Amniotic epithelial cell (primary cell): ENCODE results near the gene HK2.
A peak's percentile ranks its signal among the peaks of the same experiment; 100 is the strongest.
"Not testable (repeated sequence)": the region's sequence is repeated elsewhere in the genome, so short reads cannot be mapped to it uniquely, and the experiment has no call there.

Experiments used
- DNase-seq: peaks from one replicate; pipeline ENCODE4 v3.0.0-alpha.2; 2010; ENCODE audit warnings: low read depth

Gene HK2

DNA sequence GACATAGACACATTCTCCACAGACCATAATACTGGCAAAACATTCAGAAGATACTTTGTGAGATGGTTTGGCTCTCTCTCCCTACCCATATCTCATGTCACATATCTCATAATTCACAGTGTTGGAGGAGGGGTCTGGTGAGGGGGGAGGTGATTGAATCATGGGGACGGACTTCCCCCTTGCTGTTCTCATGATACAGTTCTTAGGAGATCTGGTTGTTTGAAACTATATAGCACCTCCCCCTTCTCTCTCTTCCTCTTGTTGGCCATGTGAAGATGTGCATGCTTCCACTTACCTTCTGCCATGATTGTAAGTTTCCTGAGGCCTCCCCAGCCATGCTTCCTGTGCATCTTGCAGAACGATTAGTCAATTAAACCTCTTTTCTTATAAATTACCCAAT is 61.1 kb downstream of the HK2 start:
- no peak for DNase-seq

DNA sequence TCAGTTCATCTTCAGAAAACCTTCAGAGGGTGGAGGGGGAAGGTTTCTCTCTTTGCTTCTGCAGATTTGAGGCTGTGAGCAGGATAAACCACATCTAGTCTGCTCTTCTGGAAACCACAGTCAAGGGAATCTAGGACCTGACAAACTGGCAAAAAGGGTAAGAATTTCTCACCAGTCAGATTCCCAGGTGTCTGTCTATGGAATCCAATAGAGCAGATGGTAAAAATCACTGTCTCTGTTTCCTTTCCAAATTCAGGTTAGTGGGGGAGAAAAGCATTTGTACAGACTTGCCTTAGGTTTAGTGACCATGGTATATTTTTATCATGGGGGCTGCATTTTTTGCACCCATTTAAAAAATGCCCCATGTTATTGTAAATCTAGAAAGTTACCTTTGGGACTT is 62.3 kb downstream of the HK2 start:
- DNase-seq = no peak

DNA sequence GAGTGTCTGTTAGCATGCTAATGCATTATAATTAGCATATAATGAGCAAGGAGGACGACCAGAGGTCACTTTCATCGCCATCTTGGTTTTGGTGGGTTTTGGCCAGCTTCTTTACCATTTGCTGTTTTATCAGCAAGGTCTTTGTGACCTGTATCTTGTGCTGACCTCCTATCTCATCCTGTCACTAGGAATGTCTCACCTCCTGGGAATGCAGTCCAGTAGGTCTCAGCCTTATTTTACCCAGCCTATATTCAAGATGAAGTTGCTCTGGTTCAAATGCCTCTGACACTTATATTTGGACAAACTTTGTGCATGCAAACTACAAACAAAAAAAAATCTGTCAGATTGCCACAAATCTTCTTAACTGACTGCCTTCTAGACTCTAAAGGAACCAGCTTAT is 66.3 kb downstream of the HK2 start:
- not testable (repeated sequence) for DNase-seq

DNA sequence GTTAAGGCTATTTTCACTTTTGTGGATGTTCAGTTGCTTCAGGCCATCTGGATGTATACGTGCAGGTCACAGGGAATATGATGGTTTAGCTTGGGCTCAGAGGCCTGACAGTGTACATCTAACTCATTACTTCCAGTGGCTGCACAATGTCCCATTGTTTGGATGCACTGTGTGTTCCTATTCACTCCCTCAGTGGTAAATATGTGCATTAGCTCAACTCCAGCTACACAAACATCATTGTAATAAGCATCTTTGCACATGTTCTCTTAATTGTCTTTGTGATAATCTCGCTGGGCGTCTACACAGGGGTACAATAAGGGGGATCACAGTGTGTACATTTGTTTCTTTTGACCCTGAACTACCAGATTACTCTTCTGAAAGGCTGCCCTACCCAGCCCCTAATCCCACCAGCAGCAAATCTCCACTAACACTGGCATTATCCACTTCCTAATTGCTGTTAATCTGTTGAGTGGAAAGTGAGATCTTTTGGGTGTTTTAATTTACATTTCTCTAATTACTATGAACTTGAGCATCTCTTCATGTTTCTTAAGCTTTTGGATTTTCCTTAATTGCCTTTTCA is 68.4 kb downstream of the HK2 start:
- no peak for DNase-seq

DNA sequence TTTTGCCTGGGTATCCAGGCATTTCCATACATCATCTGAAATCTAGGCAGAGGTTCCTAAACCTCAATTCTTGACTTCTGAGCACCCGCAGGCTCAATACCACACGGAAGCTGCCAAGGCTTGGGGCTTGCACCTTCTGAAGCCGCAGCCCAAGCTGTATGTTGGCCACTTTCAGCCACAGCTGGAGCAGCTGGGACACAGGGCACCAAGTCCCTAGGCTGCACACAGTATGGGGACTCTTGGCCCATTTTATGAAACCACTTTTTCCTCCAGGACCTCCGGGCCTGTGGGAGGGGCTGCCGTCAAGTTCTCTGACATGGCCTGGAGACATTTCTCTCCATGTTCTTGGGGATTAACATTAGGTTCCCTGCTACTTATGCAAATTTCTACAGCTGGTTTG is 72.5 kb downstream of the HK2 start:
- DNase-seq = no peak

DNA sequence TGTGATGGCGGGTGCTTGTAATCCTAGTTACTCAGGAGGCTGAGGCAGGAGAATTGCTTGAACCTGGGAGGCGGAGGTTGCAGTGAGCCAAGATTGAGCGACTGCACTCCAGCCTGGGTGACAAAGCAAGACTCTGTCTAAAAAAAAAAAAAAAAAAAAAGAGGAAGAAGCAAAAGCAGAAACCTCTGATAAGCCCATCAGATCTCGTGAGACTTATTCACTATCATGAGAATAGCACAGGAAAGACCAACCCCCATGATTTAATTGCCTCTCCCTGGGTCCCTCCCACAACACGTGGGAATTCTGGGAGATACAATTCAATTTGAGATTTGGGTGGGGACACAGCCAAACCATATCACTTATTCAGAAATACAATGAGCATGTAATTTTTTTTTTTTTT is 73.6 kb downstream of the HK2 start:
- not testable (repeated sequence) for DNase-seq

DNA sequence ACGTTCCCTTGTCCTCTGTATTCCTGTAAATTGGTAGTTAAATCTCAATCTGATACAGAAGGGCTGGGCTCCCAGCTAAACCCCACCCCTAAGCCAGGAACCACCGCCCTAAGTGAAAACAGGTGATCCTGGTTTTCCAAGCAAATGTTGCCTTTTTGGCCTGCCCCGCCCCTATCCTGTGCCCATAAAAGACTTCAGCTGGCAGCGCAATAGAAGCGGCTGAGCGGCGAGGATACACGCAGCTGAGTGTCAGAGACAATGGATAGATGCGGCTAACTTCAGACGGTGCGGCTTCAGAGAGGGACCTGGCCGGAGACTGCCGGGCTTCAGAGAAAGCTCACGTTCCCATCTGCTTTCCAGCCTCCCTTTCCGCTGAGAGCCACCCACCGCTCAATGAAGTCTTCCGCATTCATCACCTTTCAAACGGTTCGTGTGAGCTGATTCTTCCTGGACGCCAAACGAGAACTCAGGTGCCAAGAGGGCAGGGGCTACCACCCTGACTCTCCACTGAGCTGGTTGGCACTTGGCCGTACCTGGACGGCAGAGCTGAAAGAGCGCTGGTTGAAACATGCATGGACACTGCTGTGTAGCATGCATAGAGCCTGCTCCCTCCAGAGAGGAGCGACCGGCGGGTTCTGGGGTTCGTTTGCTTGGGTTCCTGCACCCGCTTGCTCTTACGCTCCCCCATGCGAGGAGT is 75.0 kb downstream of the HK2 start:
- no peak for DNase-seq

DNA sequence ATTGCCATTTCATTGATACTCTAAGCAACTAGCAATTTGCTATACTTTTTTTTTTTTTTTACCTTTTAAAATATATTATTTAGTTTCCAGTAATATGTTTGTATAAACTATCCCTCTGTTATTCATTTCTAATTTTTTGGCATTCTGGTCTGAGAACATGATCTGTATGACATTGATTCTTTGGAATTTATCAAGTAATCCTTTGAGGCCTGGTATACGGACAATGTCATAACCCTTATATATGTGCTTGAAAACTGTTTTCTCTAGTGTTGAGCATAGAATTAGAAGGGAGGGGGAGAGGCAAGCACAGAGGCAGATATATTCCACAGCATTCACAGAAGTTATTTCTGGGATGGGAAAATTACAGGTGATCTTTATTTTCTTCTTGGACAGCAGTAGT is 76.3 kb downstream of the HK2 start:
- no peak for DNase-seq

DNA sequence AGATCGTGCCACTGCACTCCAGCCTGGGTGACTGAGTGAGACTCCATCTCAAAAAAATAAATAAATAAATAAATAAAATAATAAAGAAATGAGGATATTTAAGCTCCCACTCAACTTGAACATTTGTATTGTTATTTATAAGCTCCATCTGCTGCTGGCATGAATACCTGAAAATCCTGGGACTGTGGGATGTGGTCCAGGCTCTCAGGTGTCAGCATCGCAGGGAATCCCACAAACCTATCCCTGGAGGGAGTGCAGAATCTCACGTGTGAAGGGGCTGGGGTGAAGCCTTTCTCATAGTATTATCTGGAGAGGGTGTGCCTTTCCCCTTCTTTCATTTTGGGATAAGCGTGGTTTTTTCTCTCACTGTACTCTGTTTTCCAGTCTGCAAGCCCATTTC is 77.1 kb downstream of the HK2 start:
- no peak for DNase-seq

DNA sequence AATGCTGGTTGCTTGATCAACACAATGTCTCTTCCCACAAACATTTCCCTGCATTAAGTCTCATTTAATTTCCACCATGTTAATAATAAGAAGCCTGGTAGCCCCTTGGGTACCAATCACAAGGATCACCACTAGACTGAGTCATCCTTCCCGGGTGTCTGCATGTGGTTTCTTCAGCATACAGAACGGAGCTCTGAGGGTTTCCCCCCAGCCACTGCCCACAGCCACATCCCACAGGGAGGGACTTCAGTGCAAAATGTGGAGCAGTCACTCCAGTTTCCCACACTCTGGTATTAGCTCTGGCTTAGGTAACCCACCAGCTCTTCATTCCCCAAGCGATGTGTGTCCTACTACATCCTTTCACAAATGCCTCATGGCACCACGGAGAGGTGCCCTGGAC is 81.8 kb downstream of the HK2 start:
- DNase-seq = peak; percentile 82

DNA sequence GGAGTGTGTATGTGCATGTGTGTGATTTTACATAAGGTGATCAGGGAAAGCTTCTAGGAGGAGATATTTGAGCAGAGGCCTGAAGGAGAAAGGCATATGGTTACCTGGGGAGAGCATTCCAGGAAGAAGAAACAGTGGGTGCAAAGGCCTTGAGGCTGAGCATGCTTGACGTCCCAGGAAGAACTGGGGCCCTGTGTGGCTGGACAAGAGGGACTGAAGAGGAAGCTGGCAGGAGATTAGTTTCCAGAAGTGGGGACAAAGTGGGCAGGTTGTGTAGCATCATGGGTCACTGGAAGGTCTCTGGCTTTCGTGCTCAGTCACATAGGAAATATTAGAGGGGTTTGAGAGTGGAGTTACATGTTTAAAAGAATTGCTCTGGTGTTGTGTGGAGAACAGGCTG is 82.5 kb downstream of the HK2 start:
- no peak for DNase-seq

DNA sequence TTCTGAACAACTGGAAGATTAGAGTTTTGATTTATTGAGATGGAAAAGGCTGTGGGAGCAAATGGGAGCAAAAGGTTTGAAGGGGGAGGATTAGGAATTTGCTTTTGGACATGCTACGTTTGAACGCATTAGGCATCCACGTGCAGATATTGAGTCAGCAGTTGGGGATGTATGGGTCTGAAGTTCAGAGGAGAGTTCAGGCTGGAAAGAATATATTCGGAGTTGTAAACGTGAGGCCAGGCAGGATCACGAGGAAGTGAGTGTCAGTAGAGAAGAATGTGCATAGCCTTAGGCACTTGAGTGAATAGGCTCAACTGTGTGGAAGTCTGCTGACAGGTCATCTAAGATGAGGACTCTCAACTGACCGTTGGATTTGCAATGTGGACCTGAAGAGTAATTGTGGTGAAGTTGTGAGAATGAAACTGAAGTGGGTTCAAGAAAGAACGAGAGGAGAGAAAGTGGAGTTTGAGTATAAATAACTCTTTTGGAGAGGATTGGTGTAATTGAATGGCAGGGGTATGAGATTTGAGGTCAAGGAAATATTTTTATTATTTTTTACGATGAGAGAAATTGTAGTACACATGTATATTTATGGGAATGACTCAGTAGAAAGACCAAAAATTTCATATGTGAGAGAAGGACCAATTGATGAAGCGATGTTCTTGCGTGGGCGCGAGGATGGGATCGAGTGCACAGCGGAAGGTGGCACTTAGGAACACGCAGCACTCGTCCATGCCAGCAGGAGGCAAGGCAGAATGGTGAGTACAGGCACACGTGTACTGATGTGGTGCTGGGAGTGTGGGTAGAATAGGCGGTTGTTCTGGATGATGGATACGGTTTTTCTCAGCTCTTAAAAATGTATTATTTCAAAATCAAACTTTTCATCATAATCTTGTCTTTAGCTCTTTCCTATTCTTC is 84.0 kb downstream of the HK2 start:
- DNase-seq = peak; percentile 85

DNA sequence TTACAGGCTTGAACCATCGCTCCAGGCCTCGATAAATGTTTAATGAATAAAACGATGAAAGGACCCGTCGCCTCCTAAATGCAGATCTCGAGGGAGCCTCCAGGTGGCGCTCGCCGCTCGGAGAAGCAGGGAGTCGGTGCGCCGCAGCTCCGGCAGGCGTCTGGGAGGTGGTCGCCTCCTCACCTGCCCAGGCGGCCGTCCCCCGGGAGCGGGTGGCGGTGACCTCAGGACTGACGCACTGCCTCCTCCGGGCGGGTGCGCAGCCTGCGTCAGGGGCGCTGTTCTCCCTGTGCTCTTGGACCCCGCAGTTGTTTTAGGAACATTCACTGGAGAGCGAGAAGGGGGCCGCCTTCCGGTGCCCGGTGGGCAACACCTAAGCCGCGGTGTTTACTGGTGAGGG is 85.9 kb downstream of the HK2 start:
- peak; percentile 30 for DNase-seq

DNA sequence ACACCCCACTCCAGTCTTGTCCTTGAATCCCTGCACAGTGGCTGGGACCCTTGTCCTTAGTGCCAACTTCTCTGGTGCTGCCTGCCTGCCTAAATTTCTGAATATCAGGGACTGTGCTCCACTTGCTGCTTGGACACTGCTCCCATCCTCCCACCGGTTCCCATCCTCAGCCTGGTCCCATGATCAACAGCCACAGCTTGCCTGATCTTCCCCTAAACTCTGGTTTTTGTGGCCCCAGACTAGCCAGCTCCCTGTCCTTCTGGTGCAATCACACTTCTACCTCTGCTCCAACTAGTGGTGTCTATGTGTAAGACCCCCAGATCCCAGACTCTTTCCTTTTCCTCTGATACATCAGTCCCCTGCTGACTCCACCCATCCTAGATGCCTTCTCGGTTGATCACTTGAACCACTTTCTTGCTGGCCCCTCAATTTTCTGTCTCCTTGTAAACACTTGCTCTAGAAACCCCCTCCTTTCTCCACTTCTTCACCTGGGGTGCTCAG is 87.4 kb downstream of the HK2 start:
- no peak for DNase-seq

DNA sequence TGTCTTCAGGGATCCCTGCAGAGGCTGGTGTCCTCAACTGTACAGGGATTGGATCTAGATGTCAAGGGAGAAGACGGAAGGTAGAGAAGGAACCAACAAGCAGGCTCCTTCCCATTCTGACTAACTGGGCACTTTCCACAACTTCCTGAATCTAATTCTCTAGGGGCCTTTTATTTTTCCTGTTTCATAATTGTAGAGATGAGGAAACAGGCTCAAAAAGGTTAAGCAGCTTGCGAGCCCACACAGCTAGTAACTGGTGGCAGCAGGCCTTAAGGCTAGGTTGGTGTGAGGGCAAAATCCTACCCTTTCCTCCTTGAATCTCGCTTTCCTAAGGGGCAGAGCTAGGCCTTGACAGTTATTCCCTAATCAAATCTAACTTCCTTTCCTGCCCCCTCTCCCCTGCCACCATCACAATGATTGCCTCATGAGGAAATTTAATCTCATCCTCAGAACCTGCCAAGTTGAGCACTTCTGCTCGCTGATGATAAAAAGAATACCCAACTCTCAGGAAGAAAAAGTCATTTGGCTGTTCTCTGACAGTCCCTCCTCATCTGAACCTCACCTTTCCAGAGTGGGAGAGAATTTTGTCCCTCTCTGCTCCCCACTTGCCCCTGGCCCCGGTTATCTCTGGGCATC is 88.8 kb downstream of the HK2 start:
- no peak for DNase-seq

DNA sequence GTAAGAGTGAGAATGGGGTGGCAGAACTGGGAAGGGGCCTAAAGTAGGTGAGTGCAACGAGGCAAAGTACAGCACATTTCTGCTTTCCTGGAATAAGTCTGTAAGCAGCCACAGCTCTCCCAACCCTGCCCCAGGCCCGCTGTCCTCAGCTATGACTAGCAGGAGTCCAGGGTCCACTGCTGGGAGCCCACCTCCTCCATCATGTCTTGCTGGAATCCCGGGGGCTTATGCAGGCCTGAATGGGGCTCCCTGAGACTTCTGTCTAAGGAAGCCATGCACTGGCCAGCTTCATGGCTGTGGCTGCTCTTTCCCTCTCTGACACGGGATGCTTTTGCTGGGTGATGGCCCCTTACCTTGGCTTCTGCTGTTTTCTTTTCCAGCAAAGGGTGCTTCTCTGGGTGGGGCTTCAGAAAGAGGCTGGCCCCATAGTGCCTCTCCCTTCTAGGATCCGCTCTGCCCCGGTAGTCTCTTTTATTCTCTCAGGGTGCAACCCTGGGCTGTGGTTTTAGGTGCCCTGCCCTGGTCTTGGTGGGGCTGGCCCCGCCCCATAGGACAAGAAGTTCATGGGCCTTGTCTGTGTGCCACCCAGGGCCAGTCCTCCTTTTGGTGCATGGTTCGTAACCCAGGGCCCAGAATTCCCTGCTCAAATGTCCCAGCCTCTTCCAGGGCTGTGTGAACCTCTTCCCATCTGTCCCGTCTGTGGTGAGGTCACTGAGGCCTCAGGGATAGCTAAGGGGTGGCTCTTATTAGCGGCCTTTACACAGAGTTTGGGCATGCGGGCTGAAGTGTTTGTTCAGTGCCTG is 90.7 kb downstream of the HK2 start:
- DNase-seq = no peak

DNA sequence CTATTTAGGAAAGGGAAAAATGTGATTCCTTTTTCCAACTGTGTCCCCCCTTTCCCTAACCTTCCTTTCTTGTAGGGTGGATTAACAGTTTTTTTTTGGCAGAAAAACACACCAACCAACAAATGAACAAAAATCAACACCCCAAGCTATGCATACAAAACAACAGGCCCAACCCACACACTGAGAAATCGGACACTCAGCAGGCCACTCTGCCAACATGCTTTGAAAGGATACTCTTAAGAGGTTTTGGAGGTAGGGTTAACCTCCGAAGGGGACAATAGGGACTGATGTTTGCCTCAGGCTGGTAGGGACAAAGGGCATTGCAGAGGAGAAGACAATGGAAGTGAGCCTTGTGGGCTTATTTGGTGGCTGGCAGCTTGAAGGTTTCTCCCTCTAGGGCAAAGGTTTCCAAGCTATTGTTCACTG is 91.4 kb downstream of the HK2 start:
- no peak for DNase-seq

DNA sequence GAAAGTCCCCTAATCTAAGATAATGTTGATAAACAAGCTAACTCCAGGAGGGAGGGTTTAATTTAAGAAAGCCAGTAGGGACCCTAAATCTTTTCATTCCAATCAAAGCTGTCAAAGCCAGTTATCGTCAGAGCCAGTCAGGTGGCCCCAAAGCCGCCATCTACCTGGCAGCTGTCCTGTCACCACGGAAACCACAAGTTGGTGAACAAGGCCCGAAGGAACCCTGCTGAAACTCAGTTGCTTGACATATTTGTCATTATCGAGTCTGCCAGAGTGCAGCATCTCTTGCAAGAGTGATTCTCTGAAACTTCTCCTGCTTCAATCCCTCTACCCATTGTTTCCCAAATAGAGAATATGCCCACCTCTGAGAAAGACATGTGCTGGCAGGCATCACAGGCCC is 93.7 kb downstream of the HK2 start:
- no peak for DNase-seq

DNA sequence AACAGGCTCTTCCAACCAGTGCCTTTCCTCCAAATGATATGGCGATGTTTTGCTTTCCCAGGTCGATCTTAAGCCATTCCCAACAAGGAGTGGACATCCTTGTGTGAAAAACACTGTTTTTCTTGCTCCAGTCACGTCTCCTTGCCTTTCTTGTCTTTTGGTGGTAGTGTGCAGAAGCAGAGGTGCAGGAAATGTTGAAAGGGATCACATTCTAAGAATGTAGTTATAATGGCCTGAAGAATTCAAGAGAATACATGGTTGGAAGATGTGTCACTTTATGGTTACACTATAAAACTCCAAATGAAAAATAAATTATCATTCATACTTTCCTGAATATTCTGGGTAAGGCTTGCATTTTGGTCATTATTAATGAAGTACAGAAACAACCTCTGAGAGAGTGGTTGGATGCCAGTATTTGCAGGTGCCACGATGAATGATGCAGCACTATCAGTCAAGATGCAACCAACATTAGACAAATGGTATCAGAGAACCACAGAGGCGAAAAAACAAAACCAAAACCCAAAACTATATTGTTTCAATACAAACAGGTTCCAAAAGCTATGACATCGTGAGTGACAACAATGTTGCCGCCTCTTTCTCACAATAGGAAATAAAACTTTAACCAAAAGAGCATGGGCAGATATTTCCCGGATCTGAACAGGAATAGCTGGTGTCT is 97.0 kb downstream of the HK2 start:
- DNase-seq = no peak

DNA sequence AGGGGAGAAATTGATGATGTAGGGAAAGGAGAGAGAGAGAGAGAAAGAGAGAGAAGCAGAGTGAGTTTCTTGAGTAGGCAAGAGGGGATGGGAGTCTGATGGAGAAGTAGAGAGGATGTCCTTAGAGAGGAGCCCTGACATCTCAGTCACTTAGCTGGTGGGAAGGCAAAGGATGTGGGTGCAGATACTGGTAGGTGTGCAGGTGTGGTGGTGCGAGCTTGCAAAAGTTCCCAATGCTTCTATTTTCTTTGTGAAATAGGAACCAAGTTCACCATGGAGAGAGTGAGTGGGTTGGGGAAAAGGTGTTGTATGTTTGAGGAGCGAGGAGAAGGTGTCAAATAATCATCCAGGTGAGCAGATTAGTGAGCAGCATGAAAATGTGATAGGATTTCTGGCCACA is 98.0 kb downstream of the HK2 start:
- no peak for DNase-seq

DNA sequence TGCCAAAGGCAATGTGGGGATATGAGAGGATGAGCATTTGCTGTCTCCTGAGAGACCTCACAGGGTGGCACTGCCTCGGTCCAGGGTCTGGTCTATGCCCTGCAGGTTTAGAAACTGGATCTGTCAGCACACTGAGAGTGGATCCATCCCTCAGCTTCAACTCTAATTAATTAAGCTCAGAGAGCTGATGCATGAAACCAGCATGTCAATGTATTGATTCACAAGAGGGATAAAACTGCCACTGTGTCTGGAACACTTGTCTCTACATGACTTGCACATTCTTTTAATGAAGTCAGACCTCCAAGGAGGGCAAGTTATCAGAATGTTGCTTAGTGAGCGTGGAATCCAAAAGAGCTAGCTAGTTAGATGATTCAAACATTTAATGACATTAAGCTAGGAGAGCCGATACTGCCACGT is 102.1 kb downstream of the HK2 start:
- DNase-seq = no peak
